HG02970 (cell line): ENCODE measurements around the gene BNIP5.

Source experiments
- ATAC-seq: cut with Tn5 transposase; IDR thresholded peaks from one replicate; pipeline ENCODE4 v1.9.1; 2021; ENCODE audit warnings: mild to moderate bottlenecking, moderate library complexity, moderate number of reproducible peaks; ENCODE audit not compliant: unreplicated experiment, low FRiP score

Gene BNIP5

GRCh38 chr6:36326356-36326995, 10.2 kb downstream of the BNIP5 start:
- ATAC-seq, result no peak

DNA sequence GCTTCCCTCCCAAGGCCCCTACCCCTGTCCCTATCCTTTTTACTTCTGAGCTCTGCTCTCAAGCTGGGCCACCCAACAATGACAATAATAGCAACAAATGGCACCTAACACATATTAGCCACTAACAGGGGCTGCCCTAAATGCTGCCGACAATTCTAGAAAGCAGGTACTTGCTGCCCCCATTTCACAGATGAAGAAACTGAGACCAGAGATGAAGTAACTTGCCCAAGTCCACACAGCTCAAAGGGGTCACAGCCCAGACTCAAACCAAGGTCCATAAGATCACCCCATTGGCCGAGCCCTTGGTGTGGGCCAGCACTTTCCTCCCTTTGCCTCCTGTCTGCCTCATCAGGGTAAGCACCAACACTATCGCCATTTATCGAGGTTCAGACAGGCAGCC, 12.0 kb downstream of the BNIP5 start:
- ATAC-seq, result no peak

GRCh38 chr6:36324191-36324590, 12.5 kb downstream of the BNIP5 start:
- no peak for ATAC-seq

DNA sequence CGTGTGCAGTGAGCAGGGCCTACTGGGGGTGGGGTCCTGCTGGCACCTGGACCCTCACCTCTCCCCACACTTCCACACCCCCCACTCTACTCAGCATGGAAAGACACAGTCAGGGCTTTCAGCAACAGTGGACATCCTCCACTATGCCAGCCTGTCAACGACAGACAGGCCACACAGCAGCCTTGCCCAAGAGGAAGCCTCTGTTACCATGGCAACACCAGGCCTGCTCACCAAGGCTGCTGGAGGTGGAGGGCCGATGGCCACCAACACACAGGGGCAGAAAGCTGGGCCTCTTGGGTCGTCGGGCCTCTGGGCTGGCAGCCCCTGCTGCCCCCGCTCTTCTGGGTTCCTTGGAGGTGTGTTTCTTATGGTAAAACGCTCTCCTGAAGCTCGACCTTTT, 13.6 kb downstream of the BNIP5 start:
- no peak for ATAC-seq

- ATAC-seq, result no peak
These were observed 14.1 kb downstream of the BNIP5 start for GRCh38 chr6:36322591-36322990.

GRCh38 chr6:36320475-36320874, 16.2 kb downstream of the BNIP5 start:
- no peak for ATAC-seq

DNA sequence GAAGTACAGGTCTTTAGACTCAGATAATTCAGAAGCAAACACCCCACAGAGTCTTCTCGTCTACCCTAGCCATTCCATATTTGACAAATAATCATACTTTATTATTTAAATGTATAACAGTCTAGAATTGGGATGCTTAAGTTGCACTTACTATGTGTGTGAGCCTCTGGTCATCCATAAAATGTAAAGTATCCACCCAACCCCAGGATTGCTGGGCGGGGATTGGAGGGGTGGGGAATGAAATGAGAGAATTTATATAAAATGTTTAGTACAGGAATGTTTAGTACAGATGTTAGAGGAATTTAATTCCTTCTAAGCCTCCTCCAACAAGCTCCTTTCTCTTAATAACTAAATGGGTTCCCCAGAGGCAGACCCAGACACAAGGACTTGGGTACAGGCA, 16.9 kb downstream of the BNIP5 start:
- ATAC-seq, result no peak

DNA sequence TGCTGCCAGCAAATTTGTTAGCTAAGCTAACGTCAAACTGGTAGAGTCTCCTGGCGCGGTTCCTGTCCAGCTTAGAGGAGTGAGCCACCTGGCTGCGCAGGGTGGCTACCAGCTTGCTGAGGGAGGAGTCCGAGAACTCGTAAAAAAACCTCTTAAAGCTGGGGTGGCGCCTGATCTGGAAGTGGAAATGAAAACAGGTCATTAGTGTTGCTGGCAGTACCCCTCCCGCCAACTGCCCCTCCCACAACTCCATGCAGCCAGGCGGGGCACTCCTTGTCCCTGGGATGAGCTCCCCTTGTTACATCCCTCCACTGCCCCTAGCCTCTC, 17.3 kb downstream of the BNIP5 start:
- ATAC-seq, result no peak

GRCh38 chr6:36318690-36319435, 17.8 kb downstream of the BNIP5 start:
- ATAC-seq, result no peak

GRCh38 chr6:36317623-36318022, 19.1 kb downstream of the BNIP5 start:
- ATAC-seq, result no peak

DNA sequence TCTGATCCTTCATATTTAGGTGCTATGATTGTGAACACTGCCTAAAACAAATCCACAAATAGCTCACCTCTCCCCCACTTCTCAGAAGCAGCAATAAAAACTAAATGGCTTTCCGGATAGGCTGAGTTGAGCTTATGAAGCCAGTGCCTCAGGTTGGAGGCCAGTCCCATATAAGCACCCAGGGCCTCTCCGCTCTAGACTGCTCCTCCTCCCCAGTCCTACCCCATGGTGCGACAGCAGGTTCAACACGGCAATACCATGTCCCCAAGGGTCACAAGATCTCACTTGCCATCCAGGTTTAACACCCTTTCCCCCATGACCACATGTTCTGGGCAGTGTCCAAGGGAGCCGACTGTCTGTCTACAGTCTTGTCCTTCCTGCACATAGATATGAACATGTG, 20.8 kb downstream of the BNIP5 start:
- ATAC-seq, result no peak

DNA sequence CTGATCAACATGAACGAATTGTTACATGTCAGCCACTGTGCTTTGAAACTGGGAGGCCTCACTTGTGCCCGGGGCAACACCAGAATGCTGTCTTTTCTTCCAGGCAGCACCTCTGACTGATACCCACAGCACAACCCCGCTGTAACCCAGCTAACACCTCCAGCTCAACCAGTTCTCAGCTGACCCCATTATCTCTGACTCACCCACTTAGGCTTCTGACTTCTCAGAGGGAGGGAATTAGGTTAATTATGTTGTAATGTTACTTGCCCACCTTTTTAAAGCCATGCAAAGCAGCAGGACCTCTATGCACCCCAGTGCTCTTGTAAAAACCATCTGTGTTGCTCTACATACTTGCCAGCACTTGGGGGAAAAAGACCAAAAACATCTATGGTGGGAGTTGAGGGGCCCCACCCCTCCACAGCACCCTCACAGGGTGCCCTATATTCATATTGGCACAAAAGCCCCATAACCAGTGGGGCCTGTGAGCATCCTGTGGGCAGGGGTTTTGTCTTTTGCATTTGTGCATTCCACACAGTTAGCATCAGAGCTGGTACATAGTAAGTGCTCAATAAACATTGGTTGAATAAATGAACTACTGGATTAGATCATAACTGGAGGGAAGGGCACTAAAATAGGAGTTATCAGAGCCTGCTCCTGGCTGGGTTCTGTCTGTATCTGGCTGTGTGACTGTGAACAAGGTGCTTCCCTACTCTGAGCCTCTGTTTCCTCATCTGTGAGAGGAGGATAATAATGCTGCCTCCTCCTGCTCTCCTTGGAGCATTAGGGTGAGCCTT, 22.3 kb downstream of the BNIP5 start:
- ATAC-seq, result no peak

DNA sequence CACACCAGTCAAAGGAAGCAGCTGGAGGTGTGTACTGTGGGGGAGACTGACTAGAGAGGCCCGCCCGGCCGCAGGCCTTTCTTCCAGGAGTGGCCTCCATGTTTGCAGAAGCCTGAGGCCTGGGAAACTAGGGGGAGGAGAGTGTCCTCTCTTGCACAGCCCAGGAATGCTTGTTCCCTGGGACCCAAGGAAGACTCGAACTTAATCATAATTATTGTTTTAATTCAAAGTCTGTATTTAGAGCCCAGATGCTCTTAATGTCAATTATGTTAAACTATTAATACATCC, 23.1 kb downstream of the BNIP5 start:
- ATAC-seq, result no peak

DNA sequence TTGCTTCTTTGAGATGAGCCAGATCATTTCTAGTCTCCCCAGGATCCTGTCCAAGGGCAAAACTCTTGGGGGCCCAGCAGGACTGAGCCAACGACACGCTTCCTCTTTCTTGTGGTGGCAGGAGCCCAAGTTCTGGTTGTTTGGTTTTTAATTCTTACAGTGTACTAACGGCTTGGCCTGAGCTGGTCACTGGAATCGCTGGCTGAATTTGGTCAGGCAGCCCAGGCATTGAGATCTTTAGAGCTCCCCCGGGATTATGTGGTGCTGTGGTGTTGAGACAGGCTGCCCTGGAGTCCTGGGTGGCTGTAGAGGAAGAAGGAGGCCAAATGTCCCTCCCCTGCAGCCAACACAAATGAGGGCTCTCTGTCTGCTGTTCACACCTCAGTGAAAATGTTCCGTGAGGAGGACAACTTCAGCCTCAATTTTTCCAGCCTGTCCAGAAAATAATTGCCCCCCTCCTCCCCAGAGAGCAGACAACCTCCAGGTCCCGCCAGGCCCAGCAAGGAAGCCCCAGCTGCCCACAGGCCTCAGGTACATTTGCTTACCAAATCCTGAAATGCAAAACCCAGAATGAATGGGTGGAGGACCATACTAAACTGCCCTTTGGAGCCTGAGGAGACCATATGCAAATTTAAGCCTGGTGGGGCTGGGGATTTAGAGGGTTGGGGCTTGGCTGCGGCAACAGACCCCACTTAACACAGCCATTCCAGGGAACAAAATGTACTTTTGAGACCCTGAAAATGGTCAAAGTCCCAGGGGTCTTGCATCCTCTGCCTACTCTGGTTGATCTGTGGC, 23.6 kb downstream of the BNIP5 start:
- ATAC-seq, result no peak

GRCh38 chr6:36309900-36310299, 26.8 kb downstream of the BNIP5 start:
- ATAC-seq, result no peak

DNA sequence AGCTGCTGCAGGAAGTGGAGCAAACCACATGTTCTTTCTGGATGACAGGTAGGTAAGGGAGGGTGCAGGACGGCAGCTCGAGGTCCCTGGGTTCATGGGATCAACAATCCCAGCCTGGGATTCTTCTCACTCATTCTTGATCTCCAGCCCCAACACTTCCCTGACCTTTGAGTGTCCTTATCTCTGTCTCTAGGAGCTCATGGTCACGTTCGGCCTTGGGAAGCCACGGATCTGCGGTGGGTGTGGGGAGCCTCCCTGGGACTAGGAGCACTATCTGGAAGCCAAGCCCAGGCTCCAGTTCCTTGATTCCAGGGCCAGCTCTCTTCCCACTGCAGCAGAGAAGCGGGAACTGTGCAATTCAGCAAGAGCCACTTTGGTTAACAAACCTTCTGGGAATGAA, 27.5 kb downstream of the BNIP5 start:
- ATAC-seq, result no peak

- no peak for ATAC-seq
These were observed 28.2 kb downstream of the BNIP5 start for GRCh38 chr6:36308514-36308913.

DNA sequence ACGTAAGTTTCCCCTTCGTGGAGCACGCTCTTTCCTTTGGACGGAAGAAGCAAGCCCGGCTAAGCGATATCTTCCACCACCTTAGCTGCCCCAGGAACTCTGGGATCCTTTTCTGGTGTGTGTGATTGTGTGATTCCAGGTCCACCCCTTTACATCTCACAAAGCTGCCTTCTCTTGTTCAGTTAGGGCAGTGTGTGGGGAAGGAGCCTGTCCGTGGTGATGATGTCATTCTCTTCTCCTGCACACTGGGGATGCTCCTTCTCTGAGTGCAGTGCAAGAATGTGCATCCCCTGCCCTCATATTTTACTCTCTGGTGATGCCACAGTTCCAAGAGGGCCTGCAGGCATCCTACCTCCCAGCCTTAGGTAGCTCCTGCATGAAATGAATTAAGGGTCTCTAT, 30.3 kb downstream of the BNIP5 start:
- ATAC-seq, result no peak

DNA sequence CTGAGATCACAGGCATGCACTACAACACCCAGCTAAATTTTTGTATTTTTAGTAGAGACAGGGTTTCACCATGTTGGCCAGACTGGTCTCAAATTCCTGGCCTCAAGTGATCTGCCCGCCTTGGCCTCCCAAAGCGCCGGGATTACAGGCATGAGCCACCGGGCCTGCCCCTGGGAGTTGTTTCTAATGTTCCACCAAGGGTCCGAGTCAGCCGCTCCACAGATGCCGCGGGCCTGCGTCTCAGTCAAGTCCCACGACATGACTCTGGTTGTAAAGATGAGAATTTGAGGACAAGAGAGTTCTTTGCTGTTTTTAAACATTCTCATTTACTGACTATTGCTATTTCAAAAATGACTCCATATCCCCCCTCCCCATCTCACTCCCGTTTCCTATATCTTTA, 30.8 kb downstream of the BNIP5 start:
- no peak for ATAC-seq

DNA sequence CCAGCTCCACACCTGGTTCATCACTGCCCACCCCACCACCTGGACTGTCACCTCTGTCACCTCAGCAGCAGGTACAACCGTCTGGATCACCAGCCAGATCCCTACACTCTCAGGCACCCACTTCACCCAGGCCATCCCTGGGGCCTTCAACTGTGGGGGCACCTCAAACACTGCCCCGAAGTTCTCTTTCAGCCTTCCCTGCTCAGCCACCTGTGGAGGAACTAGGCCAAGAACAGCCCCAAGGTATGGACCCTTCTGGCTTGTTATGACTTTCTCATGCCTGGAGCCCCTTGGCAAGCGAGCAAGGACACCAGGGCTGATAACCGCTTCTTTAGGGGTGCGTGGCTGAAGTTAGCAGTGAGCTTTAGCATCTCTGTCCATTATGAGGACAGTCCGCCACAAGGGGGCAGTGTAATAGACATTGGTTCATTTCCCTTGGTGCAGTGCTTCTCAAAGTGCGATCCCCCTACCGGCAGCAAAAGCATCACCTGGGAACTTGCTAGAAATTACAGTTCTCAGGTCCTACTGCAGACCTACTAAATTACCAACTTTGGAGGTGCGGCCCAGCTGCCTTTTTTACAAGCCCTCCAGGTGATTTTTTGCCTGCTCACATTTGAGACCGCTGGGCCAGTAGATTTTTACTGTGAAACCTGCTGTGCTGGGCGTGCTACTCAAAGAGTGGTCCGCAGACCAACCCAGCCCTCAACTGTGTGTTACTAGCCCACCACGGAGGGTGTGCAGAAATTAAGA, 34.3 kb downstream of the BNIP5 start:
- peak; percentile 82 for ATAC-seq
